HUDEP-2 (cell line): ENCODE measurements around the gene IDUA.
A peak's percentile ranks its signal among the peaks of the same experiment; 100 is the strongest.
"Not testable (repeated sequence)": the region's sequence is repeated elsewhere in the genome, so short reads cannot be mapped to it uniquely, and the experiment has no call there.

Experiments used
- DNase-seq, 76 experiments: peaks; one replicate each; lab custom pipeline; 2025; ENCODE audit not compliant: unreplicated experiment in 76 of 76; lab: John Stamatoyannopoulos, UW

IDUA gene

DNA sequence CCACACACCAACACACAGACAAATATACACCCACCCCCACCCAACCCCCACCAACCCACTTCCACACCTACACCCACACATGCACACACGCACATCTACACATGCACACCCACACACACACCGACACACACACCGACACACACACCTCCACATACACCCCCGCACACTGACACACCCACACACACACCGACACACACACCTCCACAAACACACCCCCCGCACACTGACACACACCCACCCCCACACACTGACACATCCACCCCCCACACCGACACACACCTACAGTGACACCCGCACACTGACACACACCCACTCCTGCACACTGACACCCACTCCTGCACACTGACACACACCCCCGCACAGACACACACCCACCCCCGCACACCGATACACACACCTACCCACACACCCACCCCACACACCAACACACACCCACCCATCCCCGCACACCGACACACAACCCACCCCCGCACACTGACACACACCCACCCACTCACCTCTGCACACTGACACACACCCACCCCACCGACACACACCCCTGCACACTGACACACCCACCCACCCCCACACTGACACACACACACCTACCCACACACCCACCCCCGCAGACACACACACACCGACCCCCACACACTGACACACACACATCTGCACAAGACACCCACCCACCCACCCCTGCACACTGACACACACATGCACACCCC, 55.7 kb downstream of the IDUA start:
- no peak for DNase-seq

DNA sequence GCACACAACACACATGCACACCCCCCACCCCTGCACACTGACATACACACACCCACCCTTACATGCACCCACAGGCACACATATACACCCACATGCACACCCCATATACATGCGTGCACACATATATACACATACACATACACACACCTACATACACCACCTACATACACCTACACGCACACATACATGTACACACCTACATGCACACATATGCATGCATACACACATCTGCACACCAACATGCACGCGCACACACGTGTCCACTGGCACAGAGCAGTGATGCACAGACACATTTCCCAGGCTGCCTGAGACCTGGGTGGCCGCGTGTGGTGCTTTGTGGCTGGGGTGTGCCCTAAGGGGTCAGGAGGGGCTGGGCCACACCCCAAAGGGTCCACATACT, 56.3 kb downstream of the IDUA start:
- DNase-seq, result no peak

DNA sequence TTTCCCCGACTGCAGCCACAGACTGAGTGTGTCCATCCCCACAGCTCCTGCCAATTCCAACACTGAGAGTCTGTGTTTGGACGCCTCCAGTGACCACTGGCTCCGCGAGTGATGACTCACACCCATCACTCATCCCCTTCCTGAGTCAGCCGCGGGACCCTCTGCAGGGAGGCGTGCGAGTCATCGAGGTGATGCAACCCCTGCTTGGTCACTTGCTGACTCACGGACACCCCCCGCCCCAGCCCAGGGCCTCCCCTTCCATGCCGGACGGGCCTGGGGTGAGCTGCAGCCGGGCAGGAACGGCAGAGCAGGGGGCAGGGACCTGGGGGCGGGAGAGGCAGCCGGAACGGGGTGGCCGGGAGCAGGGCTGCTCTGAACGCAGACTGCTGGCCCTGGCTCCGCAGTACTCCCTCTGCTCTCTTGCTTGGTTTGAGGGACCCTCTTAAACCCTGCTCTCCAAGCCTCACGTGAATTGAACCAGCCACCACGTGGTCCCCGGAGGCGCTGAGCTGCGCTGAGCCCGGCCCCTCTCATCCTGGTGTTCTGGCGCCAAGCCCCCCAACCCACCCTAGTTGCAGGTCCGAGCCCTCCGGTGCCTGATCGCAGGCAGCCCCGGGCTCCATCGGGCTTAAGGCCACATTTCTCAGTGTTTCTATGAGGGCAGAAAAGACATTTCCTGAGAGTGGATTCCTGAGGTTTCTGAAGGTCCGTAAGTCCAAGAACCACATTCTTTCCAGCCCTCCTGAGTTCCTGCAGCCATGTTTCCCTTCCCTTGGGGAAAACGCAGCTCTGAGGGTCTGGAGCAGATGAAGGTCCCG, 57.0 kb downstream of the IDUA start:
- DNase-seq, result peak in 8 of 76 experiments; percentile 11 to 36 (median 22)

DNA sequence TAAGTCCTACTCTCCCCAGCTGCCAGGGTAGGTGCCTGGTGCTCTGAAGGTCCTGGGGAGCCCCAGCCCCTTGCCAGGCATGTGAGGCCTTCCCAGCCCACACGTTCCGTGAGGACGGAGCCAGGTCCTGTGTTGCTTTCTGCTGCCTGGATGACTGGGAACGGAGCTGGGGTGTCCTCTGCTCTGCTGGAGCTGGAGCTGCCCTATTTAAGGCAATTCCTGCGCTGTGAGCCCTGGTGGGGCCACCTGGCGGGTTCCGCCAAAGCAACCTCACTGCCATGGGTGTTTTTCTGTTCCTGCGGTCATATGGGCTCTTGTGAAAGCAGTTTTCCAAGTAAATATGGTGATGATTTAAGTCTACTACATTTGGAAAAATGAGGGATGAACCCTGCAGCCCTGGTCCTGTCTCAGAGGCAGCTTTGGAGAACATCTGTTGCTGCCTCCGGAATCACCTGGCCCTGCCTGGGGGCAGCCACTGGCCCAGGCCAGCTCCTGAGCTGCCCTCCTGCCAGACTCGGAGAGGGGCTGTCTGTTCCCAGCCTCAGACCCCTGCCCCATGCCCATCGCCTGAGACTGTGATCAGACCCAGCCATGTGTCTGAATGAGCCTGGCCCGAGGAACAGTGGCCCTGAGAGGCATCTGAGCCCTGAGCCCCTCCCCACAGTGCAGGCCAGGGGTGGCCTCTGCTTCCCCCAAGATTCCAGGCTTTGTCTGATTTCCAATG, 57.8 kb downstream of the IDUA start:
- DNase-seq, result no peak

DNA sequence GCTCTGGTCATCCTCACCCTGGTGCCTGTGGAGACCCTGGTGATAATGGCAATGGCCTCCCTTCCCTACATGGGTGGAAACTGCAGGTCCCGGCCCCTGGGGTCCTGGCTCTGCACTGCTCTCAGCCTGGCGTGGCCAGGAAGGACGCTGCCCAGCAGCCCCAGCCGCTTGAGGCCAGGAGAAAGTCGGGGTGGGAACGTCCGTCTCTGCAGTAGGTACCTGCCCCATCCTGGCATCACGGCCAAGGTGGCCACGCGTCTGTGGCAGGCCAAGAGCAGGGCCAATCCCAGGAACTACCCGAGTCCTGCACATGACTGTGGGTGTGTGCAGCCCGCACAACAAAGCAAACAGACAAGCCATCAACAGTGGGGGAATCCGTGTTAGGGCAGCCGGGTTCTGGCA, 58.4 kb downstream of the IDUA start:
- no peak for DNase-seq

DNA sequence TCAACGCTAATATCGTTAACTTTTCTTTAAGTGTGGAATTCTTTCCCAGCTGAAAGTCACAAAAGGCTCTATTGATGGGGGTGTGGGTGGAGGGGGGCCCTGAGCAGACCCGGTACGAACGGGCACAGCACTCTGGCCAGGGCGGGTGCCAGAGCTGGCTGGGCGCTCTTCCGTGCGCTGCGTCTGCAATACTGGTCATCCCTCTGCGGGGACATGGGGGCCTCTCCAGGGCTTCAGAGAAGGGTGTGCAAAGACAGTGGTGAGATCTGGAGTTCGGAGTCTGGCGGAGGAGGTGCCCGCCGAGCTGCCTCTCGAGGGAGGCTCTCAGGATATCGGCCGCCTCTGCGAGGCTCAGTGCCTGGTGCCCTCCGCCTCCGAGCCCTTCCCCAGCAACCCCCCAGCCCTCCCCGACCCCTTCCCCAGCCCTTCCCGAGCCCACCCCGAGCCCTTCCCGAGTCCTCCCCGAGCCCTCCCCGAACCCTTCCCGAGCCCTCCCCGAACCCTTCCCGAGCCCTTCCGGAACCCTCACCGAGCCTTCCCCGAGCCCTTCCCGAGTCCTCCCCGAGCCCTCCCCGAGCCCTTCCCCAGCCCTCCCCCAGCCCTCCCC, 58.9 kb downstream of the IDUA start:
- DNase-seq, result no peak

DNA sequence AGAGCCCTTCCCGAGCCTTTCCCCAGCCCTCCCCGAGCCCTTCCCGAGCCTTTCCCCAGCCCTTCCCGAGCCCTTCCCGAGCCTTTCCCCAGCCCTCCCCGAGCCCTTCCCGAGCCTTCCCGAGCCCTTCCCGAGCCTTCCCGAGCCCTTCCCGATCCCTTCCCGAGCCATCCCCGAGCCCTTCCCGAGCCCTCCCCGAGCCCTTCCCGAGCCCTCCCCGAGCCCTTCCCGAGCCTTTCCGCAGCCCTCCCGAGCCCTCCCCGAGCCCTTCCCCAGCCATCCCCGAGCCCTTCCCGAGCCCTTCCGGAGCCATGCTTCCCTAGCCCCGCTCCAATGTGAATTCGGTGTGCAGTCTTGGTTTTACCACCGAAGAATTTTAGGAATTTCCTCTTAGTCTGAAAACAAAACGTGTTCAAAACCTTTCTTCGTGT, 59.8 kb downstream of the IDUA start:
- not testable (repeated sequence) for DNase-seq

DNA sequence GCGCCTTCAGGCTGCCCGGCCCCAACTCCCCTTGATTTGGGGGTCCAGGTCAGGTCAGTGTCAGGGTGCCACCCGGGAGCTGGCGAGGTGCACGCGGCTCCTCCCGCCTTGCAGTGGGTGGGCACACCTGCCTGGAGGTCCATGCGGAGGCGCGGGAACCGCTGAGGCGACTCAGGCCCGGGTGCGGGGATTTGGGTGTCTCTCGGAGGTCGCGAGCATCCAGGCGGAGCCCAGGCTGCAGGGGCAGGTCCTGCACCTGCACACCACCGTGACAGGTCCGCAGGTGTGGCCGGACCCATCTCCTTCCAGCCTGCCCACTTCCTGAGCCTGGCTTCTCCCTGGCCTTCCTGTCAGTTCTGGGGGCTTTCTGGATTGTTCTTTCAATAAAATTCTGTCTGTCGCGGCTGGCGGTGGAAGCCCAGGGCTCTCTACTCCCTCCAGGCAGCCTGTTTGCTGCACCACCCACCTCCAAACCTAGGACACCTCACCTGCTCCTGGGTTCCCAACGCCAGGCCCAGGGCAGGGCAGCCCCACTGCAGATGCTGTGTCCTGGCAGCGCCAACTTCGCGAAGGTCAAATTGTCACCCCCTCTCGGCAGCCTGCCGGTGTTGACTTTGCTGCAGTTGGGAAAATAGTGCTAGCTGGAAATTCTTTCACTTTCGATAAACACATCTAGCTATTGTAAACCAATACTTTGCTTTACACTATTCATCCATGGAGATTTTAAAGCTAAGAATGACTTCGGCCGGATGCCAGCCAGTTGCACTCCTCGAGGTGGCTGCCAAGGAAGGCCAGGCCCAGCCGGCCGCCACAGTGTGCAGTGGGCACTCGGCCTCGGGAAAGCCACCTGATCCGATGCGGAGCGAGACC, 60.5 kb downstream of the IDUA start:
- no peak for DNase-seq

DNA sequence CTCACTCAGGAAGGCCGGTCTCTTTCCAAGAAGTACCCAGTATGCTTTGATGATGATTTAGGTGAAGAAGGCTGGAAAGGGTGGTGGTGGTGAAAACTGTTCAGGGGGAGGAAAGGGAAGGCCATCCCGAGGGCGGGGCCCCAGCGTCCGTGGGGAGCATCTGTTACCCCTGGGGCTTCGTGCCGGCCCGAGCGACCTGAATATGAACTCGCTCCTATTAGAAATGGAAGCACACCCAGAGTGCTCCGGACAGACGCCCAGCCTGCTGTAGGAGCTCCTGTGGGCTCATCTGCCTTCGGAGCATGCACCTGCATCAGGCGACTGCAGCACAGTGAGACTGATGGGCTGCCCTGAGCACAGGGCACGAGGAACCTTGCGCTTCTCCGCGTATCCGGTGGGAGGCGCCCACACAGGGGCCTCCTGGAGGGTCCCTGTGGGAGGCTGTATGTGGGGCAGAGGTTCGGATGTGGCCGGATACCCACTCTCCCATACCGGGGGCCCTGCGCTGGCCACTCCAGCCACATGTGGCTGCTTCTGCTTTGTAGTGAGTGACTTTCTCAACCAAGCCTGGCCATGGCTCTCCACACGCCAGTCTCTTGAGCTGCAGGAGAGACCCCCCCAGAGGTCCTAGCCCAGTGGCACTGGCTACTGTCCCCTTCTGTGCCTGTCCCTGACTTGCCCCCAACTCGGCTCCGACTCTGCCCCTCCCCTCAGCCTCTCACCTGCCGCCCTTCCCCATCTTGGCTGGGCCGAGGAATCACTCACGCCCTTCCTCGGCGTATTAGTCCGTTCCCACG, 61.3 kb downstream of the IDUA start:
- DNase-seq, result no peak

DNA sequence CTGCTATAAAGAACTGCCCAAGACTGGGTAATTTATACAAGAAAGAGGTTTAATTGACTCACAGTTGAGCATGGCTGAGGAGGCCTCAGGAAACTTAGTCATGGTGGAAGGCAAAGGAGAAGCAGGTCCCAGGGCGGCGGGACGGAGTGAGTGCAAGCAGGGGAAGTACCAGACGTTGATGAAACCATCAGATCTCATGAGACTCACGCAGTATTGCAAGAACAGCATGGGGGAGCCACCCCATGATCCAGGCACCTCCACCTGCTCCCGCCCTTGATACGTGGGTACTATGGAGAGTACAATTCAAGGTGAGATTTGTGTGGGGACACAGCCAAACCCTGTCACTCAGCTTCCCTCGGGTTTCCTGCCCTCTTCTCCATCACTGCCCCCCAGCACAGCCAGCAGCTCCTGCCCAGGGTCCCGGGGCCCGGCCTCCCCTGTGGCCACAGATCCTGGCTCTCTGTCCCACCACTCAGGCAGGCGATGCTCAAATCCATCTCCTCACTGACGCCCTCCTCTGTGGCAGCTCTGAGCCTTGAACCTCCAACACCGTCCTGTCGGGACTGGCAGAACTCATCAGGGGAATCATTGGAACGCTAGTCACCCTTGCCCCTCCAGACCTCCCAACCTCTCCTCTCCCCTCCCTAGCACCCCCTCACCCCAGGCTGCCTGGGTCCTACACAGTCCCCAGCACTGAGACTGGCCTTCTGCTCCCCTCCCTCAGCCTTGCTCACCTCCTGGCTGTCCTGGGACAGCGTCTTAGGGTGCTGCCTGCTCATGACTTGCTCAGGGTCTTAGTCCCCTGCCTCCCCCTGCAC, 62.1 kb downstream of the IDUA start:
- no peak for DNase-seq

DNA sequence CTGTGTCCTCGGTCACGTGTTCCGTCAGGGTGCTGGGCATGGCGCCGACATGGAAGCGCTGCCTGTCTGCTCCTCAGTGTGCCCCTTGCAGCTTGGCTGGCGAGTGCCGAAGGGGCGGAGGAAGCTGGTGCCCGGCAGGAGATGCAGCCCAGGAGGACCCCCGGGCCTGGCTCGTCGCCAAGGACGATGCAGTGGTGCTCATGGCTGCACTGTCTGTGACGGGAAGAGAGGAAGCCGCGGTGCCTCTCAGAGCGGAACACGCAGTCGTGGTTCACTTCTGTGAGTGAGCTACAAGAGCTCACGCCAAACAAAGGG, 62.7 kb downstream of the IDUA start:
- DNase-seq, result no peak

DNA sequence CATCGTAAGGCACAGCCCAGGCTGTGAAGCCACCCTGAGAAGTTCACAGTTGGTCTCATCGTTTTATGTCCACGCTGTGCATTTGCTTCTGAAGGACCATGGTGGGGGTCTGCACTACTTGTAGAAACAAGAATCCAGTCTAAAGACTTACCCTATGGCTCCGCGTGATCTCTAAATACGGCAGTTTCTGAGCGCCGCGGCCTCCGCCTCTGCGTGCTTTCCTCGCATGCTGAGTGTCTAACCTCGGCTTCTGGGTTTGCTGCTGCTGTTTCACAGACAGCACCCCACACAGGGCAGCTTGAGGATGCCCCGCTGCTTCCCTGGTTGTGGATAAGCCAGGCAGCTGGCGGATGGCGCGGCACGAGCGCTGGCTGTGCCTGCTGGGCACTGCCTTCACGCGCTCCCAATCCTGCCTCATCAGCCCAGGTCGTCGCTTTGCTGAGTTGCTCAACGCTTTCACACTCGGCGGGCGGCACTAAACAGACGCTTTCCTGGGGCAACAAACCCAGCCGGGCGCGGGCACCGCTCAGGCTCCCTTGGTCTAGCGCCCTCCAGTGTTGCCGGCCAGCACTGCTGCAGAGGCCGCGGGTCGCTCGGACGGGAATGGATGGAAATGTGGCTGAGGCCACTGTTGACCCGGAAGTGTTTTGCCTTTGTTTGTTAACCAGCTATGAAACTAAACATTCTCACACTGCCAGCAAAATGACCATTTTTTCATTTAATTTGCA, 63.8 kb downstream of the IDUA start:
- no peak for DNase-seq

DNA sequence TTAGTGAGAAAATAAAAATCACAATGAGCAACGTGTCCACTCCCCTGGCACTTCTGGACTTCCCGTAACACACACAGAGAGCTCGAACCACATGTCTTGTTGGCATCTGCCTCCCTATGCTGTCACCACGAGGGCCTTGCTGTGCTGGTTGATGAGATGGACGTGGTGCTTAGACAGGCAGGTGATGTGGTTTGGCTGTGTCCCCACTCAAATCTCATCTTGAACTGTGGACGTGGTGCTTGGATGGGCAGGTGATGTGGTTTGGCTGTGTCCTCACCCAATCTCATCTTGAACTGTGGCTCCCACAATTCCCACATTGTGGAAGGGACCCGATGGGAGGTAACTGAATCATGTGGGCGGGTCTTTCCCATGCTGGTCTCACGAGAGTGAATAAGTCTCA, 64.6 kb downstream of the IDUA start:
- no peak for DNase-seq

DNA sequence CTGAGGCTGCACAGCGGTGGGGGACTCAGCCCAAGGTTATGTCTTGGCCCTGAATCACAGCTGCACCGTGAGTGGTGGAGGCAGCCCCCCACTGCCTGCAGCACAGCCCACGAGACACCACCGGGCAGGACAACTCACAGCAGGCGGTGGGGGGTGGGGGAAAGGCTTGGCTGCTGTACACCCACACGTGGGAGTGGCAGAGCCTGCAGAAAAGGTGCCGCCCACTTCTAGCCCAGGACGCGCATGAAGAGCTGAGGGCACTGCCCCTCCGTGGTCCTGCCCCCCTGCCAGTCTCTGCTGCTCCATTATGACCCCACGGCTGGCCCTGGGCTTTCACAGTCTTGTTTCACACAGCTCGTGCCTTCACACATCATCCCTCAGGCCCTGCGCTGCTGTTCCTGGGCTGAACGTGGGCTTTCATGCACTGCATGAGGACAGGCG, 65.4 kb downstream of the IDUA start:
- DNase-seq, result peak in 22 of 76 experiments; percentile 10 to 51 (median 28)

DNA sequence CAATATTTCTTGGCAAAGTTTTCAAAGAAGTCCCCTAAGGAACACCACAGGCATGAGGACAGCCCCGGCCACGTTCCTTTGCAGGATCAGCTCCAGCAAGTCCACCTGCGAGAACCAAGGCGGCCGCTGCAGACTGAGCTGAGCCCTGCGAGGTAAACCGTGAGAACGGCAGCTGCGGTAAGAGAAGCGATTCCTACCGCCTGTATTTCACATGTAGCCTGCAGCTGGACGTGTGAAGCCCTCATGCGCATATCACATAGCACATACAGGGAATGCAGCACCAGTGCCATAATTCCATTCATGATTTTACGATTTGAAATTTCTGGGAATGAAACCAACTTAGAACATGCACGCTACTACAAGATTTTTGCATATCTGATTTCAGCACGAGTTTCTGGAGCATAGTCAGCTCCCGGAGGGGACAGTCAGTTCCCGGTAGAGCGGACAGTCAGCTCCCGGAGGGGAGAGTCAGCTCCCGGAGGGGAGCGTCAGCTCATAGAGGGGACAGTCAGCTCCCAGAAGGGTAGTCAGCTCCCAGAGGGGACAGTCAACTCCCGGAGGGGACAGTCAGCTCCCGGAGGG, 66.3 kb downstream of the IDUA start:
- no peak for DNase-seq

DNA sequence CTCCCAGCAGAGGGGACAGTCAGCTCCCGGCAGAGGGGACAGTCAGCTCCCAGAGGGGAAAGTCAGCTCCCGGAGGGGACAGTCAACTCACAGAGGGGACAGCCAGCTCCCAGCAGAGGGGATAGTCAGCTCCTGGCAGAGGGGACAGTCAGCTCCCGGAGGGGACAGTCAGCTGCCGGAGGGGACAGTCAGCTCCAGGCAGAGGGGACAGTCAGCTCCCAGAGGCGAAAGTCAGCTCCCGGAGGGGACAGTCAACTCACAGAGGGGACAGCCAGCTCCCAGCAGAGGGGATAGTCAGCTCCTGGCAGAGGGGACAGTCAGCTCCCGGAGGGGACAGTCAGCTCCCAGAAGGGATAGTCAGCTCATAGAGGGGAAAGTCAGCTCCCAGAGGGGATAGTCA, 67.0 kb downstream of the IDUA start:
- not testable (repeated sequence) for DNase-seq
